OCI-M1 (cell line): ENCODE data around the gene TRIM16.
"Not testable (repeated sequence)": the region's sequence is repeated elsewhere in the genome, so short reads cannot be mapped to it uniquely, and the experiment has no call there.

Experiments used
- DNase-seq: peaks from one replicate; lab custom pipeline; 2025; lab: John Stamatoyannopoulos, UW

The TRIM16 gene

DNA sequence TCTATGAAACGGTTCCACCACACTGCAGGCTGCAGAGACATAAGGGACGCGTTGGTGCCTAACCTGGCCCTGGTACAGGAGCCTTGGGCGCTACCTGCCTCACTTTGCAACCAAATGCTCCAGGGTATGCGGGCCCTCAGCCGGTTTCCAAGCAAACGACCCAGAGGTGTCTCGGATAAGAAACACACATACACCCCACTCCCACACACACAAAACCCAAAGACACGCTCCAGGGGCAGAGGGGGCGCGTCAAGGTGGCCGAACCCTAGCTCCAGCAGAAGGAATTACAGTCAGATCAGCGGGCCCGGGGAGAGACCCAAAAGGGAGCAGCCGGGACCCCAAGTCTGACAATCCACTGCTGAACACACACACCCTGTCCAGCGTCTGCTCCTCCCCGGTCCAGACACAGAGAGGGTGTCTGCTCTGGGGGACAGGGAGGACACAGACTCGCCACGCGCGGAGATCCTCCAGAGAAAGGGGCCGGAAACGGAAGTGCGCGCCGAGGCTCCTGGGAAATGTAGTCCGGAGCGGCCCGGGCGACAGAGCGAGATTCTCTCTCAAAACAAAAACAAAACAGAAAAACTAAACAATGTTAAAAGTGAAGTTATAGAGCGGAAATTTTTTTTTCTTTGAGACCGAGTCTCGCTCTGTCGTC is at the start of gene TRIM16:
Gene TRIM16, minus strand, starts transcription at position 488 of the 655 bp plus-strand sequence. CDS start 32,702 bp downstream, outside the sequence.
- DNase-seq: peak; percentile 73

DNA sequence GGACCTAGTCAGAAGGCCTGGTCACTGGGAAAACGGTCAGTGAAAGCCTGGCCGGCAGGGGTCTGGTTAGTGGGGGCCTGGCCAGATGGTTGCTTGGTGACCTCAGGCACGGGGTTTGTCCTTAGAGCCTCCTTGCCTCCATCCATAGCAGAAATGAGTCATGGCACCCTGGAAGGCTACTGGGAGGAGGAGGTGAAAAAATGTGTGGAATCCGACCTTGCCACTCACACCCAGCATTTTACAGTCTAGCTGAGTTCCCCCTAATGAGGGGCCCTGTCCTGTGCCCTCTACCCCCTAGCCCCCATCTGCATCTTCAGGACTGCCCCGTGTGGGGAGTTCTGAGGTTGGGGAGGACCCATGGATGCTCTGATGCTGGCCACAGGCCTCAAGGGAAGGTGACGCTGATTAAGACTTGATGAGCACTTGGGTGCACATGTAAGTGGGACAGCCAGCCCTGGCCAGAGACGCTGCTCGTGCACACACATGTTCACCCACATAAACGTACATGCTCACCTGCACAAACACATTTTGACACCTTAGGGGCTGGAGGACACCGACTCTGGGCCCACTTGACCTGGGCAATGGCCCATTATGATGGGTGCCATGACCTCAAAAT is 49.2 kb upstream of the TRIM16 start:
- not testable (repeated sequence) for DNase-seq

DNA sequence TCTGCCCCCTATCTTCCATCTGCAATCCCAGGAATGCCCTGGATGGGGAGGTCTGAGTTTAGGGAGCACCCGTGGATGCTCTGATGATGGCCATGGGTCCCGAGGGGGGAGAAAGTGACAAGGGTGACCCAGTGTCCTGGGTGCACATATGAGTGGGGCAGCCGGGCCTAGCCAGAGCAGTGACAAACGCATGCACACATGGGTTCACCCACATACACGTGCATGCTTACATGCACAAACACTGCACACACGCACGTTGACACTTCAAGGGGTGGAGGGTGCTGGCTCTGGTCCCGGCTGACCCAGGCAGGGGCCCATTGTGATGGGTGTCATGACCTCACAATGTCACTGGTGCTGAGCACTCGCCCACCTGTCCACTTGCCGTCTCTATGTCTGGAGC is 47.8 kb upstream of the TRIM16 start, which contains the start of gene TBC1D26:
Gene TBC1D26, plus strand, starts transcription at position 384 of the 400 bp plus-strand sequence. CDS start 3,066 bp downstream, outside the sequence.
- DNase-seq: not testable (repeated sequence)

DNA sequence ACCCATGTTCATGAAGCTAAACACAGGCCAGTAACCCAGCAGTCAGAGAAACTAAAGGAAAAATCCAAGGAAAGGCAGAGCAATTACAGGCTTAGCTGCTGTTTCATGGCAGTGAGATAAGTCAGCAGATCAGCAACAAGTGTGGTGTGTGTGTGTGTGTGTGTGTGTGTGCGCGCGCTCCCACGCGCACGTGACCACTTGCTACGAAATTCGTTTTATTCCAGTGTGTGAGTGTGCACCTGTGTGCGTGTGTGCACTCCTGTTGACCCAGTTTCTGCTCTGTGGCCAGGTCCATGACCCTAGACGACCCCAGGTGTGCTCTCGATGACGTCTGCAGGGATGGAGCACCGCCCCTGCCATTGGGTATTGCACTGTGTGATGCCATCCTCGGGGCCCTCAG is 46.4 kb upstream of the TRIM16 start:
- DNase-seq: not testable (repeated sequence)

DNA sequence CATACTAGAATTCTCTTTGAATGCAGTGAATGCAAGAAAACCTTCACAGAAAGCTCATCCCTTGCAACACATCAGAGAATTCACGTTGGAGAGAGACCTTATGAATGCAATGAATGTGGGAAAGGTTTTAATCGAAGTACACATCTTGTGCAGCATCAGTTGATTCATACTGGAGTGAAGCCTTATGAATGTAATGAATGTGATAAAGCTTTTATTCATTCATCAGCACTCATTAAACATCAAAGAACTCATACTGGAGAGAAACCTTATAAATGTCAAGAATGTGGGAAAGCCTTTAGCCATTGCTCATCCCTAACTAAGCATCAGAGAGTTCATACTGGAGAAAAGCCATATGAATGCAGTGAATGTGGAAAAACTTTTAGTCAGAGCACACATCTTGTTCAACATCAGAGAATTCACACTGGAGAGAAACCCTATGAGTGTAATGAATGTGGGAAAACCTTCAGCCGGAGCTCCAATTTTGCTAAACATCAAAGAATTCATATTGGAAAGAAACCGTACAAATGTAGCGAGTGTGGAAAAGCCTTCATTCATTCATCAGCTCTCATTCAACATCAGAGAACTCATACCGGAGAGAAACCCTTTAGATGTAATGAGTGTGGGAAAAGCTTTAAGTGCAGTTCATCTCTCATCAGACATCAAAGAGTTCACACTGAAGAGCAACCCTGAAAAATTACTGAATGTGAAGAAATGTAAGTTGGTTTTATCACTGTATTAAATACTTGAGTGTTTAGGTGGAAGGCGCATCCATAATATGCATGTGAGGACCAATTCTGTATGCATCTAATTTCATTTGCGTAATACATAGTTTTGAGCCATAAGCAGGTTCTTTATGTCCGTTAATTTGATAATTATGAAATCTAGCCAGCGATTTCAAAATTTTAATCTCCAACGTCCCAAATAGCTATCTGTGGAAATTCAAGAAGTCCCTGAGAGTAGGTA is 32.8 kb upstream of the TRIM16 start:
- not testable (repeated sequence) for DNase-seq

DNA sequence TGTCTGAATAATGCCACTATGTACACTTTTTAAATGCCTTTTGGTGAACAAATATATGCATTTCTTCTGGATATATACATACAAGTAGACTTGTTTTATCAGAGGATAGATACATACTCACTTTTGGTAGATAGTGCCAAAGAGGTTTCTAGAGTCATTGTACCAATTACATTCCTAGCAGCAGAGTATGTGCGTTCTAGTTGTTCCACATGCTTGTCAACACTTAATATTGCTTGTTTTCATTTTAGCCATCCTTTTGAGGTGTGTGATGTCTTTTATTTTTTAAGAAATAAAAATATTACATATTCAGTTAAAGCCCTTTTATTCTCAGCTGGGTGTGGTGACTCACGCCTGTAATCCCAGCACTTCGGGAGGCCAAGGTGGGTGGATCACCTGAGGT is 24.8 kb upstream of the TRIM16 start:
- not testable (repeated sequence) for DNase-seq

DNA sequence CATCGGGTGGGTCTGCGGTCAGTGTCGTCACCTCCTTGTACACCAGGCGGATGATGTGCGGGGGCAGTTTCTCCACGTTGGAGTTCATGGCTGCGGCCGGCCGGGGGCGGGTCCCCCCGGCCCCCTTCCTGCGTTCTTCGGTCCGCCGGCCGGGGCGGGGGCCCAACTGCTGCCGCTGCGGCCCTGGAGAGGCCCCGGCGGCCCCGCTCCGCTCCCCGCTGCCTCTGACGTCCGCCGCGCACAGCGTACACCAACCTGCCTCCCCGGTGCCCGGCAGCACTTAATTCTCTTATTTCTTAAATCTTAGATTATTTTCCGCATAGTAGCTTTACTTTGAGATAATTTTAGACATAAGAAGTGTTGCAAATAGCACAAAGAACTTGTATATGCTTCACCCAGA is 20.7 kb upstream of the TRIM16 start:
- DNase-seq: not testable (repeated sequence)

DNA sequence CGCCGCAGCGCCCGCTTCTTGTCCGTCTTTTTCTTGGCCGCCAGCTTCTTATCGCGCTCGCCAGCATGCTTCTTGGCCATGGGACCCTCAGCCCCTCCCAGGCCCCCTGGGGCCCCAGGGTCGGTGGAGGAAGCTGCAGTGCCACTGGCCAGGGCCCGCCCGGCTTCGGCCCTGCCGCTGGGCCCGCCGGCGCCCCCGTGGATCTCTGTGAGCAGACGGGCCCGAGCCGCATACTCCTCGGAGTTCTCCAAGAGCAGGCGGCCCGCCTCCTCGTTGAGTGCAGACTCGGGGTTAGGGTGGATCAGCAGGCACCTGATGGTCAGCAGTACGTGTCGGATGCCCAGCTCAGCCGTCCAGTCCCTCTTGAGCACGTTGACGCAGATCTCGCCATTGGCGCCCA is 20.1 kb upstream of the TRIM16 start:
- DNase-seq: not testable (repeated sequence)

- DNase-seq: not testable (repeated sequence)
Measured at GRCh38 chr17:15699937-15700336, 15.8 kb upstream of the TRIM16 start.

- peak; percentile 99 for DNase-seq
Measured at GRCh38 chr17:15699413-15699924, 15.4 kb upstream of the TRIM16 start, which contains the start of gene ZNF286A. Gene ZNF286A, plus strand, starts transcription at chr17:15699752. Its CDS starts 578 bp downstream, at chr17:15700330.

DNA sequence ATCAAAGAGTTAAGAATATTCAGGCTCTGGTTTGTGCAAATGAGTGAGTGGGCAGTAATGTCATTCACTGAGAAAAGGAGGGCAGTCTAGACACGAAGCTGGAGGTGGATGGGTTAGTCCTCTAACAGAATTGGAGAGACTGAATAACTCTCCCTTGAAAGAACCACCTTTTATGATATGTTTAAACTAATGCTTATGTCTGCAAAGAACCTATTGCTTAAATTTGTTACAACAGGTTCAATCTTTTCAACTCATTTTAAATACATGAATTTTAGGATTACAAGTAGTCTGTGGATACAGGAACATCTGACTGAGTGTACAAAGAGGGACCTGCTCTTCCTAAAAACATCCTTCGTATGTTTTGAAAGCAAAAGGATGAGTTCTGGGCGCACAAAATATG is 14.9 kb upstream of the TRIM16 start:
- peak; percentile 59 for DNase-seq

- DNase-seq: not testable (repeated sequence)
Measured at GRCh38 chr17:15687494-15687893, 3.4 kb upstream of the TRIM16 start.

- DNase-seq: not testable (repeated sequence)
Measured at GRCh38 chr17:15683135-15683534, 976 bp downstream of the TRIM16 start.

DNA sequence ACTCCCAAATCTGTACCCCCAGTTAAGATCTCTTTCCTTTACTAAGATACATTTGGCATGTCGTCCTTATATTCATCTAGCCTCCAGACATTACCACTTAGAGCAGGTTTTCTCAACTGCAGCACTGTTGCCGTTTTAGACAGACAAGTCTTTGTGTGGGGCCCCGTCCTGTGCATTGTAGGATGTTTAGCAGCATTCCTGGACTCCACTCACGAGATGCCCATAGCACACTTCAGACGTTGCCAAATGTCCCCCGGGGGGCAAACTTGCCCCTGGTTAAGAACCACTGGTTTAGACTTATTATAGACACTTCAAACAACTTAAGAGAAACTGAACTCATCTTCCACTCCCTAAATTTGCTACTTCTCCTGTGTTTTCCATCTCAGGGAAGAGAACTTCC is 8.1 kb downstream of the TRIM16 start:
- DNase-seq: not testable (repeated sequence)

DNA sequence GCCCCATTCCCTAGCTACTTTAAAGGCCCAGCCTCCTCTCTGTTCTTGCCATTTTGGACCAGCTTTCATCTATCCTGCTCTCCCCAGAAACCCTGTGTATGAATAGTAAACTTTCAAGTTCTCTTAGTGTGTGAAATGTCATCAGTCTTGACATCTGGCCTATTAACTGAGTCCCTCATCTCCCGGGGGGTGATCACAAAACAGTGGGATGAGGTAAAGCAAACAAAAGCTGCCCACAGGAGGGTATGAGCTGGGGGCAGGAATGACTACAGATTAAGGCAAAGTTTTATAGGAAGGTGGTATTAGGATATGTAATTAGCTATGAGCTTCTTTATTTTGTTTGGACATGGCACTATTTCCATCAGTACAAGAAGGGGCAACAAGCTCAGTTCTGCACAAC is 9.5 kb downstream of the TRIM16 start:
- DNase-seq: not testable (repeated sequence)

- not testable (repeated sequence) for DNase-seq
Measured at GRCh38 chr17:15669526-15669925, 14.6 kb downstream of the TRIM16 start.

- DNase-seq: no peak
Measured at GRCh38 chr17:15663691-15664090, 20.4 kb downstream of the TRIM16 start.

GRCh38 chr17:15663176-15663575 is 20.9 kb downstream of the TRIM16 start:
- no peak for DNase-seq

DNA sequence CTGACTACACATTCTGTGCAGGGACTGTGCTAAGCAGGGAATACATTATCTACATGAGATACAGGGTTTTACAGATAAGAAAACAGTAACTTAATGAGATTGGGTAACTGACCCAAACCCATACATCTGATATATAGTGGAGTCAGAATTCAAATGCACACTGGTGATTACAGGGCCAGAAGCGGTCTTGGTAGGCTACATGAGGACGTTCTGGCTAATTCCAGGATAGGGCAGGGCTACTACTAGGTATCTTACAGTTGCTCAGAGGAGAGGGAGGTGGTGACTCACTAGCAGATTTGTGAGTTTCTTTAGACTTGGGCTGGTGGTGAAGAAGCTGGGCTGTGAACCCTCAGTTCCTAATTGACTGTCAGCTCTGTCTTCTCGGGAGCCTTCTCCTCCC is 21.4 kb downstream of the TRIM16 start:
- DNase-seq: peak; percentile 48

- no peak for DNase-seq
Measured at GRCh38 chr17:15660077-15660476, 24.0 kb downstream of the TRIM16 start.

- no peak for DNase-seq
Measured at GRCh38 chr17:15659663-15660062, 24.4 kb downstream of the TRIM16 start.

GRCh38 chr17:15659236-15659635 is 24.9 kb downstream of the TRIM16 start:
- DNase-seq: no peak
